GM12873 (cell line): ENCODE results near the gene CEP68.

Source experiments
- CTCF ChIP-seq: IDR thresholded peaks from 2 replicates; pipeline ENCODE4 v1.5.1; 2012; ENCODE audit warnings: low read depth, mild to moderate bottlenecking, moderate library complexity, low read length, control low read depth; ENCODE audit not compliant: insufficient read depth; ENCODE audit errors: missing control alignments

CEP68 gene

GRCh38 chr2:65113229-65113628 lies 57.0 kb downstream of the CEP68 start:
- no peak for TF ChIP-seq CTCF

- TF ChIP-seq CTCF = no peak
Measured at GRCh38 chr2:65113816-65114215, 57.6 kb downstream of the CEP68 start.

GRCh38 chr2:65114921-65115320 lies 58.7 kb downstream of the CEP68 start:
- no peak for TF ChIP-seq CTCF

- TF ChIP-seq CTCF = no peak
Measured at GRCh38 chr2:65116645-65117044, 60.4 kb downstream of the CEP68 start.

- TF ChIP-seq CTCF = no peak
Measured at GRCh38 chr2:65120990-65121693, 64.9 kb downstream of the CEP68 start.

GRCh38 chr2:65122313-65122712 lies 66.1 kb downstream of the CEP68 start:
- TF ChIP-seq CTCF = no peak

- no peak for TF ChIP-seq CTCF
Measured at GRCh38 chr2:65128297-65129190, 72.3 kb downstream of the CEP68 start.
